MG63 (cell line): ENCODE measurements around the gene GRIN1. TPM values are rescaled to one million over a fixed set of nuclear protein-coding genes. Genes with fewer than 3 reads are reported as not detected.
"Not testable (repeated sequence)": the region's sequence is repeated elsewhere in the genome, so short reads cannot be mapped to it uniquely, and the experiment has no call there.

ENCODE experiments used
- DNase-seq: peaks from one replicate; pipeline ENCODE4 v3.0.0-alpha.2; 2020
- H3K27me3 ChIP-seq: fragments of 250-450 bp; sonication (Bioruptor Pico); 2 replicates; pipeline ENCODE4 v1.5.1; 2020; ENCODE audit warnings: mild to moderate bottlenecking, moderate library complexity
- H3K36me3 ChIP-seq: fragments of 250-450 bp; sonication (Bioruptor Pico); 2 replicates; pipeline ENCODE4 v1.5.1; 2020; ENCODE audit warnings: mild to moderate bottlenecking, moderate library complexity
- H3K4me3 ChIP-seq: fragments of 250-450 bp; sonication (Bioruptor Pico); 2 replicates; pipeline ENCODE4 v1.5.1; 2020; ENCODE audit warnings: mild to moderate bottlenecking, moderate library complexity
- H3K9me3 ChIP-seq: fragments of 250-450 bp; sonication (Bioruptor Pico); 2 replicates; pipeline ENCODE4 v1.5.1; 2020; ENCODE audit warnings: mild to moderate bottlenecking, moderate library complexity
- total RNA-seq: library from RNA; depleted of rRNA; stranded (reverse); fragments of >200 nt; shearing (Covaris generic); gene quantifications from 2 replicates; pipeline ENCODE4 v1.2.3, GENCODE V29; 2014; ENCODE audit warnings: low replicate concordance

The GRIN1 gene
- total RNA-seq, 1 experiment from 2014 or later = not detected

DNA sequence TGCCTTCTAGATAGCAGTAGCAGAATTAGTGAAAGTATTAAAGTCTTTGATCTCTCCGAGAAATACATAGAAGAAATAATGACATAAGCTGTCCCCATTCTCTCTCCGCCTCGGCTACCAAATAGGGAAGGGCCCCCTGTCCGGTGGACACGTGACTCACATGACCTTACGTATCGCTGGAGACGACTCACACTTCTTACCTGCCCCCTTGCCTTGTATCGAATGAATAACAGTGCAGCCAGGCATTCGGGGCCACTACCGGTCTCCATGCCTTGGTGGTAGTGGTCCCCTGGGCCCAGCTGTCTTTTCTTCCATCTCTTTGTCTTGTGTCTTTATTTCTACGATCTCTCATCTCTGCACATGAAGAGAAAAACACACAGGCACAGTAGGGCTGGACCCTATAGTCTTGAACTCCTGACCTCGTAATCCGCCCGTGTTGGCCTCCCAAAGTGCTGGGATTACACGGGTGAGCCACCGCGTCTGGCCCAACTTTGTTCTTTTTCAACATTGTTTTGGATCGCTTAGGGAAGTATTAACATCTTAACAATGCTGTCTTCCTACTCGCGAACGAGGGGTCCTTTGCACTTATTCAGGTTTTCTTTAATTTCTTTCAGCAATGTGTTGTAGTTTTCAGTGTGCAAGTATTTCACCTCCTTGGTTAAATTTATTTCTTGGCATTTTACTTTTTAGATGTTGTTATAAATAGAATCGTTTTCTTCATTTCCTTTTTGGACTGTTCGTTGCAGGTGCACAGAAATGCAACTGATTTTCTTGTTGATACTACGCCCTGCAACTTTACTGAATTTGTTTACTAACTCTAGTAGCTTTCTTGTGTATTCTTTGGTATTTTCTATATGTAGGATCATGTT lies 16.8 kb upstream of the GRIN1 start:
- H3K36me3 ChIP-seq, H3K27me3 ChIP-seq, H3K9me3 ChIP-seq, DNase-seq, H3K4me3 ChIP-seq: not testable (repeated sequence)

DNA sequence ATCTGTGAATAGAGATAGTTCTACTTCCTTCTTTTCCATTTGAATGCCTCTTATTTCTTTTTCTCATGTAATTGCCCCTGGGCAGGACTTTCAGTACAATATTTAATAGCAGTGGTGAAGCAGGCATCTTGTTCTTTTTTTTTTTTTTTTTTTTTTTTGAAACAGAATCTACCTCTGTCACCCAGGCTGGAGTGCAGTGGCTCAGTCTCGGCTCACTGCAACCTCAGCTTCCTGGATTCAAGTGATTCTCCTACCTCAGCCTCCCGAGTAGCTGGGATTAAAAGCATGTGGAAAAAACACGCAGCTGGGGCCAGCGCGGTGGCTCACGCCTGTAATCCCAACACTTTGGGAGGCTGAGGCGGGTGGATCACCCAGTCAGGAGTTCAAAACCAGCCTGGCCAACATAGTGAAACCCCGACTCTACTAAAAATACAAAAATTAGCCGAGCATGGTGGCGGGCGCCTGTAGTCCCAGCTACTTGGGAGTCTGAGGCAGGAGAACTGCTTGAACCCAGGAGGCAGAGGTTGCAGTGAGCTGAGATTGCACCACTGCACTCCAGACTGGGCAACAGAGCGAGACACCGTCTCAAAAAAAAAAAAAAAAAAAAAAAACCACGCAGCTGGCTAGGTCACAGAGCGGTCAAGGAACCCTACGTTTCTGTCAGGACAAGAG lies 16.0 kb upstream of the GRIN1 start:
- not testable (repeated sequence) for H3K9me3 ChIP-seq, H3K36me3 ChIP-seq, H3K4me3 ChIP-seq, H3K27me3 ChIP-seq, DNase-seq

DNA sequence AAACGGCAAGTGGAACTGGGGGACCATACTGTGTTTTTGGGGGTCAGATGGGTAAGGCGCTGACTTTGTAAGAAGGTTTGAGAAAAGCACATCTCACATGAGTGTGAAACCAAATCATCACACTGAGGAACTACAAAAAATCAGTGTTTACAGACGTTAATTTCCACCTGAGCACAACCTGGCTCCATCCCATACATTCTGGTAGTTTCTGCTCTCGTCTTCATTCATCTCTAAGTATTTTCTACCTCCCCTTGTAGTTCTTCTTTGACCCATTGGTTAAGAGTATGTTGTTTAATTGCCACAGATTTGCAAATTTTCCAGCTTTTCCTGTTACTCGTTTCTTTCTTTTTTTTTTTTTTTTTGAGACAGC lies 15.5 kb upstream of the GRIN1 start:
- H3K27me3 ChIP-seq = no peaks in the 10 kb centered on the region
- no peak overlapping the region for H3K4me3 ChIP-seq
- DNase-seq = no peak
- H3K9me3 ChIP-seq = no peaks in the 10 kb centered on the region
- H3K36me3 ChIP-seq = no peaks in the 10 kb centered on the region; the same call in 1 of the 2 replicates

- not testable (repeated sequence) for DNase-seq, H3K36me3 ChIP-seq, H3K4me3 ChIP-seq
These were observed 14.9 kb upstream of the GRIN1 start for GRCh38 chr9:137123952-137124462.

GRCh38 chr9:137126786-137127185 lies 12.2 kb upstream of the GRIN1 start:
- DNase-seq = no peak
- no peaks in the 10 kb centered on the region for H3K27me3 ChIP-seq
- no peak overlapping the region for H3K4me3 ChIP-seq
- H3K9me3 ChIP-seq = no peaks in the 10 kb centered on the region
- H3K36me3 ChIP-seq = no peaks in the 10 kb centered on the region; the same call in 1 of the 2 replicates

More at GRCh38 chr9:137123952-137124462, 14.9 kb upstream of the GRIN1 start:
- not testable (repeated sequence) for H3K27me3 ChIP-seq, H3K9me3 ChIP-seq

- DNase-seq = no peak
- Histone ChIP-seq H3K9me3 (no peaks in the 10 kb centered on the region), H3K4me3 (peak overlapping the region; percentile 77), H3K27me3 (no peaks in the 10 kb centered on the region), H3K36me3 (no peaks in the 10 kb centered on the region; the same call in 1 of the 2 replicates)
These were observed 11.4 kb upstream of the GRIN1 start for GRCh38 chr9:137127301-137128157.

DNA sequence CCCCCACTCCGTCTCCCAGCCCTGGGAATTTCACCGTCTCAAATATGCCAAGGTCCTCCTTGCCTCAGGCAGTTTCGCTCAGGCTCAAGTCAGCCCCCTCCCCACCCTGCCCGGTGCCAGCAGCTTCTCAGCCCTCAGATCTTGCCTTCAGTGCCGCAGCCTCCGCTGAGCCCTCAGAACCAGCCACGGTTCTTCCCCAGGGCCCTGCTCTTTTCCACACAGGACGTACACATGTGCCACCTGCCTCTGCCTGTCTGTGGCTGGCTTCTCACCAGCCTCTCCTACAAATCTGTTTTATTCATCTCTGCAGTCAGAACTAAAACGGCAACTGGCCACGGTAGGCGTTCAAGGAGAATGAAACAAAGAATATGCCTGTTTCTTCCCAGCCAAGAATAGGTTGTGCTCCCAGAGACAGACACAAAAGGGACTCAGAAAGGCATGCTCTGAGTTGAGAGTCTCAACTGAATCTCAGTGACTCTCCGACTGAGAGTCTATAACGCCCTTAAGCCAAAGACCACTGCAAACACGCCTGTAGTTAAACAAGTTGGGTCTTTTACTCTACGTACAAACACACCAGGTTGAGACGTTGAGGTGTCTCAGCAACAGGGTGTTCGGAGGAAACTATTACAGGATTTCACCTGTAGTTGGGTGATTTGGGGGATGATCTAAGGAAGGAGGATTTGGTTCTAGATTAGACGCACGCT lies 10.6 kb upstream of the GRIN1 start:
- Histone ChIP-seq H3K9me3 (no peaks in the 10 kb centered on the region), H3K36me3 (no peaks in the 10 kb centered on the region; the same call in 1 of the 2 replicates), H3K4me3 (peak overlapping the region; percentile 77), H3K27me3 (no peaks in the 10 kb centered on the region)
- no peak for DNase-seq

- DNase-seq = peak; percentile 32
- no peaks in the 10 kb centered on the region; the same call in 1 of the 2 replicates for H3K36me3 ChIP-seq
- peak overlapping the region; percentile 77 for H3K4me3 ChIP-seq
- H3K9me3 ChIP-seq = no peaks in the 10 kb centered on the region
- H3K27me3 ChIP-seq = no peaks in the 10 kb centered on the region
These were observed 10.0 kb upstream of the GRIN1 start for GRCh38 chr9:137128862-137129455.

- Histone ChIP-seq H3K27me3 (no peaks in the 10 kb centered on the region), H3K9me3 (no peaks in the 10 kb centered on the region), H3K4me3 (peak overlapping the region; percentile 77), H3K36me3 (no peaks in the 10 kb centered on the region)
- peak; percentile 94 for DNase-seq
These were observed 9.3 kb upstream of the GRIN1 start for GRCh38 chr9:137129456-137130175.

DNA sequence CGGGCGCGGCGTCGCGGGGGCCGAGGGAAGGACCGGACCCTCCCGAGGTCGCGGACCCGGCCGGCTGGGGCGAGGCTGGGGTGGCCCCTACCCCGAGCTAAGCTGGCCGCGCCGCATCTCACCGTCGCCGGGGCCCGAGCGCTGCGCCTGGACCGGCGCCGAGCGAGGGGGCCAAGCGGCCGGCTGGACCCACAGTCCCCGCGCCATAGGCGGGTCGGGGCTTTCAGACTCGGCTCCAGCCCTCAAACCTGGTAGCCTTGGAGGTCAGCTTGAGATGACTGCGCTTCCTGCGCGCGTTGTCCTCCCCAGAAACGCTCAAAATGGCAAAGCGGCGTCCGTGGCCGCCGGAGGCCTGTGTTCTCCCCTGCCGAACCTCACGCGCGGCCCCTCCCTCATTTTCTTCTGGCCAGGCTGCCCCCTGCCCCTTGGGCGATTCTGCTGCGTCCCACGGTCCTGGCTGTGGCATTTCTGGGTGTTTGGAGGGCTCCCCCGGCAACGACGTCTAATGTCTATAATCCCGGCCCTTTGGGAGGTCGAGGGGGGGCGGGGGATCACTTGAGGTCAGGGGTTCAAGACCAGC lies 8.7 kb upstream of the GRIN1 start:
- DNase-seq = peak; percentile 29
- Histone ChIP-seq H3K9me3 (no peaks in the 10 kb centered on the region), H3K36me3 (no peaks in the 10 kb centered on the region), H3K27me3 (no peaks in the 10 kb centered on the region), H3K4me3 (peak overlapping the region; percentile 77)

DNA sequence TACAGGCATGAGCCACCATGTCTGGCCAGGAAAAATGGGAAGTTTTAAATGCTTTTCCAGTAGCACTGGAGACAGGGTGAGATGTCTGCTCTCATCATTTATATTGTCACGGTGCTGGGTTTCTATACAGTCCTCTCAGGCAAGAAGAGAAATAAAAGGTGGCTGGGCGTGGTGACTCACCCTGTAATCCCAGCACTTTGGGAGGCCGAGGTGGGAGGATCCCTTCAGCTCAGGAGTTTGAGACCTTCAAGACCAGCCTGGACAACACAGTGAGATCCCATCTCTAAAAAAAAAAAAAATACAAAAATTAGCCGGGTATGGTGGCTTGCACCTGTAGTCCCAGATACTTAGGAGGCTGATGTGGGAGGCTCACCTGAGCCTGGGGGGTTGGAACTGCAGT lies 4.8 kb upstream of the GRIN1 start:
- DNase-seq = no peak
- Histone ChIP-seq H3K36me3 (no peaks in the 10 kb centered on the region), H3K27me3 (peaks cover 13% of the 10 kb centered on the region), H3K4me3 (no peak overlapping the region), H3K9me3 (no peaks in the 10 kb centered on the region)

DNA sequence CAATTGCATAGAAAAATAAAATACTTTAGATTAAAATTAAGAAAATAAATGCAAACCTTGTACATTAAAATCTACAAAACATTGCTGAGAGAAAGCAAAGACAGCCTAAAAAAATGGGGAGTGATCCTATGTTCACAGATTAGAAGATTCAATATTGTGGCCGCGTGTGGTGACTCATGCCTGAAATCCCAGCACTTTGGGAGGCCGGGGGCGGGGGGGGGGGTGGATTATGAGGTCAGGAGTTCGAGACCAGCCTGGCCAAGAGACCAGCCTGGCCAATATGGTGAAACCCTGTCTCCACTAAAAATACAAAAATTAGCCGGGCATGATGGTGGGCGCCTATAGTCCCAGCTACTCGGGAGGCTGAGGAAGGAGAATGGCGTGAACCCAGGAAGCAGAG lies 3.8 kb upstream of the GRIN1 start:
- not testable (repeated sequence) for DNase-seq, H3K4me3 ChIP-seq

GRCh38 chr9:137136261-137136880 lies 2.6 kb upstream of the GRIN1 start:
- H3K36me3 ChIP-seq = no peaks in the 10 kb centered on the region
- no peak for DNase-seq
- H3K4me3 ChIP-seq = no peak overlapping the region
- peaks cover 25% of the 10 kb centered on the region for H3K27me3 ChIP-seq
- H3K9me3 ChIP-seq = no peaks in the 10 kb centered on the region

More for the DNA sequence above, 3.8 kb upstream of the GRIN1 start:
- not testable (repeated sequence) for H3K36me3 ChIP-seq, H3K9me3 ChIP-seq
- peaks cover 21% of the 10 kb centered on the region for H3K27me3 ChIP-seq

DNA sequence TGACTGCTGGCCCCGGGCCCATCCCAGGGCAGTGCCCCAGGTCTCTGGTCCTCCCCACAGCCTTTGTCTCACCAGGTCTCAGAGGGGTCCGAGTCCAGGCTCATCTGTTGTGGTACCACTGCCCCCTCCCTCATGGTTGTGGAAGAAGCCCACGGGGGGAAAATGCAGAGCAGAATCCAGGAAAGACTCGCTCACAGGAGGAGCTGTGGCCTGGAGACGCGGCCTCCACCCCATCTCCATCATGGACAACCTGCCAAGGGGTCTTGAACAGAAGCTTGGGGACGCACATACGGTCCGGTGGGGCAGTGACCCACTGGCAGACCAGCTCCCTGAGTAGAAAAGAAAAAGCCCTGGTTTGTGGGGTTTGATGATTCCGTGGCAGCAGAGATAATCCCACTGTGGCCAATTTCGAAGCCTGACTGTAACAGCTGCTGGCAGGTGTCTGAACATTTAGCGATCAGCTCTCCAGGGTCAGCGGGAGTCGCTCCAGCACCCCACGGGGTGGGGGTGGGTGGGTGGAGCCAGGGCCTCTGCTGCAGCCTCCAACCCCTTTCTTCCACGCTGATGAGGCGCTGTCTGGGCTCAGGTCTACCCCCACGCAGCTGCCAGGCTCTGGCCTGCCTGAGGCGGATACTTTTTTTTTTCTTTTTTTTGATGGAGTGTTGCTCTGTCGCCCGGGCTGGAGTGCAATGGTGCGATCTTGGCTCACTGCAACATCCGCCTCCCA lies 1.9 kb upstream of the GRIN1 start:
- Histone ChIP-seq H3K4me3 (no peak overlapping the region), H3K9me3 (no peaks in the 10 kb centered on the region), H3K27me3 (peaks cover 25% of the 10 kb centered on the region), H3K36me3 (no peaks in the 10 kb centered on the region)
- DNase-seq = no peak
